GM21390 (cell line): ENCODE measurements around the gene RFT1.
"Not testable (repeated sequence)": the region's sequence is repeated elsewhere in the genome, so short reads cannot be mapped to it uniquely, and the experiment has no call there.

Experiments used
- ATAC-seq: cut with Tn5 transposase; IDR thresholded peaks from one replicate; pipeline ENCODE4 v1.9.1; 2021; ENCODE audit not compliant: unreplicated experiment

RFT1 gene

DNA sequence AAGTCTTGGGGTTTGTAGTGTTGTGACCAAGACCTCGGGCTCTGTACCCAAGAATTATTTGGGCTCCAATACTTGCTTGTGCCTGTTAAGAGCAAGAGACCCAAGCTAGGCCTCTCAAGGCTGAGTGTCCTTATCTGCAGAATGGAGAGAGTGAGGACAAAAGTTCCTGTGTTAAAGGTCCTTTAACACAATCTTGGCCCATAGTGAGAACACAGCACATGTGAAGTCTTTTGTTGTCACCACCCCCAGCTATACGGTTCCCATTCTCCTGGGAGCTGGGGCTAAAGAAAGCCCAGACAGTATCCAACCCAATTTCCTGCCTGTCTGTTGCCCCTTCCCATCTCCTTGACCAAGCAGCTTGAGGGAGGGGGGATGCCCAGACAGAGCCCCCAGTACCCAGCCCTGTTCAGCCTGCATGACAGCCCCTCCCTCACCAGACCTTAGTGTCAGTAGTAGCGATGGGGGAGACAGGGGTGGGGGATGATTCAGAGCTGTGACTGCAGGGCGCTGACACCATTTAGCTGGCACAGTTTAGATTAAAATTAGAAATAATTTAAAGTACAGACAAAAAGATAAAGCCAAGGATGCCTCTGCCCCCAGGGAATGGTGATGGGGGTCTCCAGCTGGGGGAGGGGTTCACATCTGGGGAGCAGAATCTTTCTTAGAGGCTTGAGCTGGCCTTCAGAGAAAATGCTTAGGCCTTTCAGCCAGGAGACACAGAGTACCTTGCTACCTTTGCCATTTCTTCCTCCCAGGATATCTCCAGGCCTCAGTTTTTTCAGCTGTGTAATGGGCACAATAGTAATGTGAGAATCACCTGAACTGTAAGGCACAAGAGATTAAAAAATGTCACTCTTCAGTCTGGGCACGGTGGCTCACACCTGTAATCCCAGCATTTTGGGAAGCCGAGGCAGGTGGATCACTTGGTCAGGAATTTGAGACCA, 33.5 kb upstream of the RFT1 start:
- no peak for ATAC-seq

DNA sequence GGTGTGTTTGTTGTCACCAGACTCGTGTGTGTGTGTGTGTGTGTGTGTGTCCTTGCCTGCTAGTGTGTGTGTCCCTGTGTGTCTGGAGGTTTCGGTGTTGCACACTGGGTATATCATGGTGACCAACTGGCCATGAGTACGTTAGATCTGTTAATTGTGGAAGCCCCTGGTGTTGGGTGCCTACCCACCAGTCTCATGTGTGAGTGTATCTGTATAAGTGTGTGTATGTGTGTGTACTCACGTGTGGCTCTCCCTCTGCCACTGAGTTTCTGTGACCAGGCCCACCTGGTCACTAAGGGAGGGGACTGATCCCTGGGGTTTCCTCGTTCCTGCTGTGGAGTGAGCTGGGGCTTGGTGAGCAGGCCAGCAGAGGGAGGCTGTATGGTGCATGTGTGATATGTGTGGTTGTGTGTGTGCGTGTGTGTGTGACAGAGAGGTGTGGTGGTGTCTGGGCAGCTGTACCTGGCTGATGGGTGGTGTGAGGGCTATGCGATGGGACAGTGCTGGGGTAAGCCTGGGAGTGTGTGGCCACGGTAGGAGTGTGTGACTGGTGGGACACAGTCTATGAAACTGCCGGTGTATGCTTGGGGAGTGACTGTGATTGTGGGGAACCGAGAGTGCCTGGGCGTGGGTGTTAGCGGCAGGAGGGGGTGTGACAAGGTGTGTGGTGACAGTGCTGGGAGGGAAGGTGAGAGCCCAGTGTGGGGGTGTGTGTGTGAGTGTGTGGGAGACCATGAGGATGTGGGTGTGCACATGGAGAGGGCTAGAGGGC, 32.6 kb upstream of the RFT1 start:
- ATAC-seq: peak; percentile 36

DNA sequence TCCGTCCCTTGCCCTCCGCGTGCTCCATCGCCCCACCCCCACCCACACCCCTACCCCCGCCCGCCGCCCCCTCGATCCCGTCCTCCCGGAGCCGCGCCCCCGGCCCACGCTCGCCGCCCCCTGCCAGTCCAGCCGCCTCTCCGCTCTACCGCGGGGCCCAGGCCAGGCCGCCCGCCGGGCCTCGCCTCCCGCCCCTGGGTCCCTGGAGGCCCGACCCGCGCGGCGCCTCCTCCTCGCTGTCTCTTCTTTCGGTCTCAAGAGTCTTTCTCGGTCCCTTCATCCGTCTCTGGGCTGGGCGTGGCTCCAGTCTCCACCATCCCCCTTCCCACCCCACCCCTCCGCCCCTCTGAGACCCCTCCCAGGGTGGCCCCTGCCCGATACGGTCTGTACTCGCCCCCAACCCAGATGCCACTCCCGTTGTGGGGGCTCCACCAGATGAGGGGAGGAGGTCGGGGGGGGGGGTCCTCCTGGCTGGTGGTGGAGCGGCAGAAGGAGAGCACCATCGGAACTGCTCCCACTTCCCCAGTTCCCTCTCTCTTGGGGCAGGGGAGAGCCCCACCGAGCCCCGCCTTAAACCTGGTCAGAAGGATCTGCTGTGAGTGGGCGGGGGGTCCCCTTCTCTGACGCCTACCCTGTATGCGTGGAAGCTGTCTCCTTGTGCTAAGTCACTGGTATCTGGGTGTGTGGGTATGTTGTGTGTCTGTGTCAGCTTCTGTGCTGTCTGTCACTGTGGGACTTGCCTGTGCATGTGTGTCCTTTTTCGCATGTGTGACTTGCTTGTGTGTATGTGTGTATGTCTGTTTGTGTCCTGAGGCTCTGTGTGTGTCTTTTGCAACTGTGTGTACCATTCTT, 31.8 kb upstream of the RFT1 start:
- ATAC-seq: peak; percentile 28

DNA sequence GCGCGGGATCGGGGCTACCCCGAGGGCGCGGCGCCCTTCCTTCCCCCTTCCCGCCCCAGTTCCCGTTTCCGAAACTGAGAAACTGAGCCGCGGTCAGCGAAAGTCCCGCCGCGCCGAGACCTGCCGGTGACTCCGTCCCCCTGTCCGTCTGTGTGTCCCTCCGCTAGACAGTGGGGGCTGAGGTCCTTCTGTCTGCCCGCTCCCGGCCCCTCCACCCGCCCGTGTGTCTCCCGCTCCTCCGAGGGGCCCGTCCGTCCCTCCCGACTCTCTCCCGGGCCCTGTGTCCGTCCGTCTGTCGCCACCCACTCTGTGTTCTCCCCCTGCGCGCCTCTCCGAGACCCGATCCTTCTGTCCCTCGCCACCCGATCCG, 31.2 kb upstream of the RFT1 start:
- ATAC-seq: peak; percentile 6

DNA sequence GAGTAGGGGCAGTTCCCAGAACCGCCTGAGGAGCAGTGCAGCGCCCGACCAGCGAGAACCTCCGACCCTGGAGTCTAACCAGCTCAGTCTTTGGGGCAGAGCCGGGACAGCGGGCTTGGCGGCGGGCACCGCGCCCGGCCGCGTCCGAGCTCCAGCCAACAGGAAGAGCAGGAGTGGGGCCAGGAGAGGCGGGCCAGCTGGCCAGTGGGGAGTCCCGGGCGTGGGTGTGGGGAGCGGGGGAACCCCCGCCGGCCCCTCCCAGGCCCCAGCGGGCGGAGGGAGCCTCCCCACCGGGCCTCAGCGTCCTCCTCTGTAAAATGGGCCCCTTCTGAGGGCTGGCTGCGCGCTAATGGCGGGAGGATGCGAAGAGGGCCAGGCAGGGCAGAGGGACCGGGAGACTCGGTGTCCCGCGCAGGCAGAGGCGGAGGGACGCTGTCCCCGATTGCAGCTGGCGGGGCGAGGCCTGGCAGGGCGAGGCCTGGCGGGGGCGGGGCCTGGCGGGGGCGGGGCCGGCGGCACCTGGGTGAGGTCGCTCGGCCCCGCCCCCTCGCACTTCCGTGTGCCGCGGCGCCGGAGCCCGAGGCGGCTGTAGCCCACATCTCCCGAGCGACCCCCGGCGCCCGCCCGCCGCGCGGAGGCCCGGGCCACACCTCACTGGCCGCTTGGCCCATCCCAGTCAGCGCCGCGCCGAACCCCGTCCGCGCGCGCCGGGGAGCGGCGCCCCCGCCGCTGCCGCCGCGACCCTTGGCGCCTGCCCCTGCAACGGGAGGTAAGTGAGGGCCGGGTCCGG, 30.6 kb upstream of the RFT1 start, which contains the start of gene PRKCD:
PRKCD (plus strand) TSS at position 550 of the 790 bp plus-strand sequence. CDS start 17,214 bp downstream, outside the sequence.
- ATAC-seq: peak; percentile 50

DNA sequence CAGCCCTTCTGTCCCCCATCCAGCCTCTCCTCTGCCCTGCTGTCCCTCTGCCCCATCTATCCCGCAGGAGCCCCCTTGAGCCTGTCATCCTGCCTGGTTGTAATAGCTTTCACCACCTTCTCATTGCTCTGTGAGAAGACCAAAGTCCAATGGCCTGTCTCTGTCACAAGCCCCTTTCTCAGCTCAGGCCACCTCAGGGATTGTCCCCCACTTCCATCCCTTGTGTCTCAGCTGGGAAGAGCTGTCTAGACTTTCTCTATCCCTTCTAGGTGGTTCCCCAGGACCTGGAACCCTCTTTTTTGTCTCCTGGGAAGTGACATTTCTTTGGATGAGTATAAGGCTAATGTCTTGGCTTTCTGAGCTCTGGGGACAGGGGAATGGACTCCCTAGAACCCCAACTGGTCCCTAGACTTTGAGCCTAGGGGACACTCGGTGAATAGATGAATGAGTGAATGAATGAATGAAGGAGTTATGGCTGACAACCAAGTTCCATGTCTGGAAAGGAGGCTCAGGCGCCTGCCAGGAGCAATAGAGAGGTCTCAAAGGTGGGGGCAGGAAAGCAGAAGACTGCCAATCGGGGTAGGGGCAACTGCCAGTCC, 29.9 kb upstream of the RFT1 start:
- ATAC-seq: no peak

DNA sequence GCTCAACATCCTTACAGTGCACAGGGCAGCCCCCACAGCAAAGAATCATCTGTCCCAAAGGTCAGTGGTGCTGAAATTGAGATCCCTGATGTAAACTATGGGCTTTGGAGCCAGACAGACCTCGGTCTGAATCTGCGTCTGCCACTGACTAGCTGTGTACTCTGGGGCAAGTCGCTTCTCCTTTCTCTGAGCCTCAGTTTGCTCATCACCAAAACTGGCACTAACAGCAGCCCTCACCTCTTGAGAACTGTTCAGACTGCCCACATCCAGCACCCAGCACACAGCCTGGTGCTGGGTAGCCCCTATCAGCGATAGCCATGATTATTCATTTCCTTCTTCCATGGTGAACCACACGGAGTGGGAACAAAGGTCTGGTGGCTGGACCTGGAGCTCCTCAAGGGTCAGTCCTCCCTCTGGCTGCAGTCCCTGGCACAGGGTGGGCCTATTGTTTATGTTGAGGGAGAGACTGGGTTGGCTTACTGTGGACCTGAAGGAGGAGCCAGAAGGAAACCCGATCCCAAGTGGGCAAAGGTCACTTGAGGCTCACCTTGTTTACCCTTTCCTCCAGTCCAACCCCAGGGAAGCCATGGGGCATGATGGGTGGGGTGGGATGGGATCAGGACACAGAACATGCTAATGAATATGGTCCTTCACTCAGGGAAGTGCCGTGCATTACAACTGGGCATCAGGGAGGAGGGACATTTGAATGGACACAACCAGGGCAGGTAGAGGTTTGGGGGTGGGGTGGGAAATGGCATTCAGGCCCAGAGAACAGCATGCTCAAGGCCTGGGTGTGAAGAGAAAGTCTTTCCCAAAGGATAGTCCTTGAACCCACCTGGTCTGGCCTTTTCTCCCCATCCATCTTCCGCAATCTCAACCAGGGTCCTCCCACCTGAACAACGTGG, 29.2 kb upstream of the RFT1 start:
- no peak for ATAC-seq

DNA sequence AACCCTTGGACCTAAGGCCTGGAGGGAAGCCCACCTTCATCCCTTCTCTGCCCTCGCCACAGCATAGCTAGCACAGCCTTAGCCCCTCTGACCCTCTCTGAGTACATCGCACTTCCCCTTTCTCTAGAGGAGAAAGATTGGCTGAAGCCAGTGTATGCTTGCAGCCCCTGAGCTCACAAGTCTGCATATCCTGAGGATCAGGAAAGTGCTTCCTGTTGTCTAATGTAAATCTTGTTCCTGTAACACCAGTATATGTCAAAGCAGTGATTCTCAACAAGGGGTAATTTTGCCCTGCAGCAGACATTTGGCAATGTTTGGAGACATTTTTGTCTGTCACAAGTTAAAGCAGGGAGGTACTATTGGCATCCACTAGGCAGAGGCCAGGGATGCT, 28.5 kb upstream of the RFT1 start:
- no peak for ATAC-seq

DNA sequence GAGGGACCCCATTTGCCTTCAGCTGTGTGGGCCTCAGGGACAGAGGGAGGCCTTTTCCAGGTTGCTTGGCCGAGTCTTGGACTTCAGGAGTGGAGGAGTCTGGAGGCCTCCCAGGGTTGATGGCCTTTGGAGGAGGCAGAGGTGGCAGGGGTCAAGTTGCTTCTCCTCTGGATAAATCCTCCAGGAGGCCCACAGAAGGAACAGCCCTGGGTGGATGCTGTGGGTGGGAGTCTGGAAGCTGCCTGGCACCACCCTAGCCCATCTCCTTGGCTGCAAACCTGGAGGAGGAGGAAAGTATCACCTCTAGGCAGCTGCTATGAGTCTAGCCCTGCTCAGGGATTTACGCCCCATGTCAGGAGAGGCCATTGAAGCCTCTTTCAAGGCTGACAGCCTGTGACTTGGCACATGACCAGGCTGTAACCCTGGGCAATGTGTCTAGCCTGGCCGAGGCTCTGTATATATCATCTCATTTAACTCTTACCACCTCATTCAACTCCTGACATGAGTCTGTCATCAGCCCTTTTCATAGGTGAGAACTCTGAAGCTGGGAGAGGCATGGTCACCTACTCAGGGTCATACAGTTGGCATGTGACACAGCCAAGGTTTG, 27.8 kb upstream of the RFT1 start:
- no peak for ATAC-seq

DNA sequence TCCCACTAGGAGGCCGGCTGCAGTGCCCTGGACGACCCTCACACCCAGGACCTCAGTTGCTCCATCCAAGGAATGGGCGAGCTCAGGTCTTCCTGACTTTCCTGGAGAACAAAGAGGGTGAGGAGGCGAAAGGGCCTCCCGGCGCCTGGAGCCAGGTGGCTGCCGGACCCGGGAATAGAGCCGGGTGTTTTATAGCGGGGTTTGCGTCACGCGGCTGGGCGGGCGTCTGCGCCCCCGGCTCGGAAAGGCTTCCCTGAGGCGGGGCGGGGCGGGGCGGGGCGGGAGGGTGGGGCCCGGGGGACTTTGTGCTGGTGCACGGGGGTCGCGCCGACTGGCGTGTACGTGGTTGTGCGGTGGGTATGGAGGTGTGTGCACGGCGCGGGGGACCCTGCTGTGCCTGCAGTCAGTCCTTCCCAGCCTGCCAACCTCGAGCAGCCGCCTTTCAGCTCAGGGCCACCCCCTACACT, 26.2 kb upstream of the RFT1 start:
- ATAC-seq: no peak

DNA sequence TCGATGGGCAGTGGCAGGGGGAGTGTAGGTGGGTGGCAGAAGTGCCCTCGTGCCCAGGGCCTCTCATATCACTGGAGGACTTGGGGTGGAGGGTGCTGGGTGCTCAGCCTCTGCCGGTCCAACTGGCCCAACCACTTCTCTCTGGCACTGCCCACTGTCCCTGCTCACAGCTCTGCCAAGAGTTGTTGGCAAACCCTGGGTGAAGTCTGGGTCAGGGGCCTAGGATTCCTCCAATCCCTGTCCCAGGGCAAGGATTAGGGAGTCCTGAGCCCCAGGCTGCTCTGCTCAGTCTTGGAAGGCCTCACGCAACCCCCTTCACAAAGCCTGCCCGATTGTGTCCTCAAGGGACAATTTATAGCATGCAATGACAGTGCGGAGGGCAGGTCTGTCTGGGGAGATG, 25.5 kb upstream of the RFT1 start:
- ATAC-seq: no peak

DNA sequence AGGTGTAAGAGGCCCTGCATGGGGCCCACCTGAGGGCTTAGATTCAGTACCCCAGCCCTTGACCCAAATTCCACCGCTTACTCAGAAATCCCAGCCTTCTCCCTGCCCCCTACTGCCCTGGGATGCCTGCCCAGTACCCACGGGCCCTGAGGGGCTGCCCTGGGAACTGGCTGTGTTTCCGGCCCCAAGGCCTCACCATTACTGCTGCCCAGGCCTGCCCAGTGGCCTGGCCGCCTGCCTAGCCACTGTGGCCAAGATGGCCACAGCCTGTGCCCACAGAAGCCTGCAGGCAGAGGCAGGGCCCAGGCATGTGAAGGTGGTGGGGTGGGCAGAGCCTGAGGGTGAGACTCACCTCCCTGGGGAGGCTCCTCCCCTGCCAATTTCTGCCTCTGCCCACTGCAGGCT, 24.6 kb upstream of the RFT1 start:
- ATAC-seq: no peak

DNA sequence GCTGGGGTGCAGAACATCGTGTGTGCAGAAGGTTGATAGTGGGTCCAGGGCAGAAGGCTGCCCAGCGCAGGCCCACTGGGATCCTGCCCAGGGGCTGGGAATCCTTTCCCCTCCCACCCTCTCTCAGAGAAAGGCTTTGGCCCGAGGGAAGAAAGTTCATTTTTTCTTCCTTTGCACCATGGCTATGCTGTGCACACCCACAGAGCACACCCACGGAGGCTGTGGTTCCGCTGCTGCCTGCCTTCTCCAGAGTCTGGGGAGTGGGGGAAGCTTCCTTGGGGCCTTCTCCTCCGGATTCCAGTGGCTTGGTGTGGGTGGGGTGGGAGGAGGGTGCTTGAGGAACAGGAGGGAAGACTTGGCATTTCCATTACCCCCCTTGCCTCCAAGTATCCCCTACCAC, 23.7 kb upstream of the RFT1 start:
- ATAC-seq: no peak

DNA sequence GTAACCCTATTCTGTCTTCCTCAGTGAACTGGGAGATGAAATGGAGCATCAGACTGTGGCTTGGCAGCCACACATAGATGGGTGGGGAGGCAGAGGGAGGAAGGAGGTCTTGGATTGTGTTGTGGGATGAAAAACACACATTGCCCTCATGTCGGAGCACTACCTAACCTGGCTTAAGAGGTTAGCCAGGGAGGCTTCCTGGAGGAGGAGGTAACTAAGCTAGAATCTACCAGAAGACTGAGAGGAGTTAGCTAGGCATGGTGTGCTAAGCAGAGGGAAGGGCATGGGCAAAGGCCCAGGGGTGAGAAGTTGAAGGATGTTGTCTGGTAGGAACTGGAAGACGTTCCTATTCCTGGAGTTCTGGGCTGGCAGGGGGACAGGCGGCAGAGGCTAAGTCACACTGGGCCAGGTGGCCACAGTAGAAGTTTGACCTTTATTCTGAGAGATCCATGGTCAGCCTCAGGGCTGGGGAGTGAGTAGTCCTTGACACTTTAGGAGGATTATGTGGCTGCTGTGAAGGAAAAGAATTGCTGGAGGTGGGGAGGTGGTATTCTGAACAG, 23.1 kb upstream of the RFT1 start:
- ATAC-seq: no peak

DNA sequence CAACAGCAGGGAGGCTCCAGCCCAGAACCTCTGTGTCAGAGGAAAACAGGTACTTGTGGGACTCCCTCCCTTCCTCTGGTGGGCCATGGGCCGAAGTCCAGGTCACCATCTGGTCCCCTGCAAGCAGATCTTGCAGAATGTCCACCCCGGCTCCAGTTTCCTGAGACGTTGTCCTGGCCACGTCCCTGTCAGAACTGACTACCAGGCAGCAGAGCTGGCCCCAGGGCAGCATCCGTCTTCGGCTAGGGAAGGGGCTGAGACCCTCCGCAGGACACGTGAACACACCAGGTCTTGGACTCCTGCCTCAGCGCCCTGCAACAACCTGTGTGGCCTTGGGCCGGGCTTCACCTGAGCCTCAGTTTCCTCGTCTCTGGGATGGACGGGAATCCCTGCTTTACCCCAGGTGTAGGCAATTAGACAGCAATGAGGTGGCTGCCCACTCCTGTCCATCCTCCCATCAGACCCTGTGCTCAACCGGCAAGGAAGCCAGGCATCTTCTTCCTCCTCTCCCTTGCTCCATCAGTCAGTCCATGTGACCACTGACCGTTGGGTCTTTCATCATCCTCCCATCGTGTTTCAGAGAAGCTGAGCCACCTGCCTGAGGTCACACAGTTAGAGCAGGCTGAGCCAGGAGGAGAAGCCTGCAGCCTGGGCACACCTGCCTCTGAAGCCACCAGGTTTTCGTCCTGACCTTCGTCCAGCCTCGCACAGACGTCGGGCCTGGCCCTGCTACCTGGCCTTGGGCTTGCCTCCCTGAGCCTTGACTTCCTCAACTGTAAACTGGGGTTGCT, 21.8 kb upstream of the RFT1 start:
- ATAC-seq: no peak

DNA sequence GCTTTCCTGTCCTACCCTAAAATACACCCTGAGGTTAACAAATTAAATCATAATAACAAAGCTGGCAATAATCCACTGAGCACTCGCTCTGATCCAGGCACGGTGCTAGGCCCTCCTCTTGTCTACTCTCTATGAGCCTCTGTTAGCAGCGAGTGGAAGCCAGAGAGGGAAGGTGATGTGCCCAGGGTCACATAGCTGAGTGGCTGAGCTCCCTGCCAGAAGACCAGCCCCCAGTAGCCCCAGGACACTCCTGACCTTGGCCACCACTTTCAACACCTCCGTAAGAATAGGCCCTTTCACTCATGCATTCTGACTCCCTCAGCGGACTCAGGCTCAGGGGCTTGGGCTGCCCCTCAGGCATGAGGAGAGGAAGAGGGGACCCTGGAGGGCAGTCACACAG, 21.2 kb upstream of the RFT1 start:
- ATAC-seq: no peak

DNA sequence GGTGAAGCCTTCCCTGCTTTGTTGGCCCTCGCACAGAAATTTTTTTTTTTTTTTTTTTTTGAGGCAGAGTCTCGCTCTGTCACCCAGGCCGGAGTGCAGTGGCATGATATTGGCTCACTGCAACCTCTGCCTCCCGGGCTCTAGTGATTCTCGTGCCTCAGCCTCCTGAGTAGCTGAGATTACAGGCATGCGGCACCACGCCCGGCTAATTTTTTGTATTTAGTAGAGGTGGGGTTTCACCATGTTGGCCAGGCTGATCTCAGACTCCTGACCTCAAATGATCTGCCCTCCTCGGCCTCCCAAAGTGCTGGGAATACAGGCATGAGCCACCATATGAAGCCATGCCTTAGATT, 20.8 kb upstream of the RFT1 start:
- not testable (repeated sequence) for ATAC-seq
